Measurements from ENCODE around the gene MDM2.
A peak's percentile ranks its signal among the peaks of the same experiment; 100 is the strongest.
"Not testable (repeated sequence)": the region's sequence is repeated elsewhere in the genome, so short reads cannot be mapped to it uniquely, and the experiment has no call there.

MDM2 gene

GRCh38 chr12:68806488-68807237 is 1.3 kb upstream of the MDM2 start:
- no peak for DNase-seq

GRCh38 chr12:68807274-68807575 is 752 bp upstream of the MDM2 start:
- not testable (repeated sequence) for DNase-seq

- peak; percentile 56 for DNase-seq
These were observed 612 bp downstream of the MDM2 start for GRCh38 chr12:68808388-68809189.

- no peak for DNase-seq
These were observed 1.4 kb downstream of the MDM2 start for GRCh38 chr12:68809190-68810026.

- DNase-seq = not testable (repeated sequence)
These were observed 2.0 kb downstream of the MDM2 start for GRCh38 chr12:68810027-68810389.

GRCh38 chr12:68811573-68811972 is 3.6 kb downstream of the MDM2 start:
- not testable (repeated sequence) for DNase-seq

GRCh38 chr12:68812553-68813241 is 4.7 kb downstream of the MDM2 start:
- no peak for DNase-seq

GRCh38 chr12:68813242-68813593 is 5.2 kb downstream of the MDM2 start:
- no peak for DNase-seq

GRCh38 chr12:68814490-68815231 is 6.7 kb downstream of the MDM2 start:
- no peak for DNase-seq

- no peak for DNase-seq
These were observed 7.4 kb downstream of the MDM2 start for GRCh38 chr12:68815232-68815927.

- DNase-seq = no peak
These were observed 8.2 kb downstream of the MDM2 start for GRCh38 chr12:68815928-68816800.

GRCh38 chr12:68819481-68819880 is 11.5 kb downstream of the MDM2 start:
- not testable (repeated sequence) for DNase-seq

- DNase-seq = no peak
These were observed 13.6 kb downstream of the MDM2 start for GRCh38 chr12:68821357-68822188.

GRCh38 chr12:68823696-68824095 is 15.7 kb downstream of the MDM2 start:
- no peak for DNase-seq

GRCh38 chr12:68824131-68824530 is 16.2 kb downstream of the MDM2 start:
- no peak for DNase-seq

- DNase-seq = no peak
These were observed 16.7 kb downstream of the MDM2 start for GRCh38 chr12:68824597-68825250.

- DNase-seq = no peak
These were observed 17.7 kb downstream of the MDM2 start for GRCh38 chr12:68825569-68826217.

GRCh38 chr12:68827895-68828671 is 20.1 kb downstream of the MDM2 start:
- DNase-seq = no peak
